GM11168 (cell line): ENCODE data around the gene SLC44A4.
"Not testable (repeated sequence)": the region's sequence is repeated elsewhere in the genome, so short reads cannot be mapped to it uniquely, and the experiment has no call there.

Experiments used
- in situ Hi-C: fragments of 300-500 bp; cut with MboI; formaldehyde crosslinking; loops from one replicate; pipeline ENCODE4 v1.12.0; 2022; ENCODE audit warnings: low sequenced_read_pairs; ENCODE audit not compliant: unreplicated experiment

SLC44A4 gene

GRCh38 chr6:31878726-31879125 lies at the start of gene SLC44A4:
SLC44A4 (minus strand) TSS chr6:31878997; CDS start chr6:31878980, 17 bp downstream.
- in situ Hi-C loops, result no loop called here

DNA sequence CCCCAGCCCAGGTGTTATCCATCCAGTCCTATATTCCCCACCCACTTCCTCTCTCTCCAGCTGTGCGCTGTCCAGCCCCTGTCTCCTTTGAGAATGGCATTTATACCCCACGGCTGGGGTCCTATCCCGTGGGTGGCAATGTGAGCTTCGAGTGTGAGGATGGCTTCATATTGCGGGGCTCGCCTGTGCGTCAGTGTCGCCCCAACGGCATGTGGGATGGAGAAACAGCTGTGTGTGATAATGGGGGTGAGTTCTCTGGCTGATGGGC lies 49.8 kb upstream of the SLC44A4 start:
- in situ Hi-C loops, result no loop called here

DNA sequence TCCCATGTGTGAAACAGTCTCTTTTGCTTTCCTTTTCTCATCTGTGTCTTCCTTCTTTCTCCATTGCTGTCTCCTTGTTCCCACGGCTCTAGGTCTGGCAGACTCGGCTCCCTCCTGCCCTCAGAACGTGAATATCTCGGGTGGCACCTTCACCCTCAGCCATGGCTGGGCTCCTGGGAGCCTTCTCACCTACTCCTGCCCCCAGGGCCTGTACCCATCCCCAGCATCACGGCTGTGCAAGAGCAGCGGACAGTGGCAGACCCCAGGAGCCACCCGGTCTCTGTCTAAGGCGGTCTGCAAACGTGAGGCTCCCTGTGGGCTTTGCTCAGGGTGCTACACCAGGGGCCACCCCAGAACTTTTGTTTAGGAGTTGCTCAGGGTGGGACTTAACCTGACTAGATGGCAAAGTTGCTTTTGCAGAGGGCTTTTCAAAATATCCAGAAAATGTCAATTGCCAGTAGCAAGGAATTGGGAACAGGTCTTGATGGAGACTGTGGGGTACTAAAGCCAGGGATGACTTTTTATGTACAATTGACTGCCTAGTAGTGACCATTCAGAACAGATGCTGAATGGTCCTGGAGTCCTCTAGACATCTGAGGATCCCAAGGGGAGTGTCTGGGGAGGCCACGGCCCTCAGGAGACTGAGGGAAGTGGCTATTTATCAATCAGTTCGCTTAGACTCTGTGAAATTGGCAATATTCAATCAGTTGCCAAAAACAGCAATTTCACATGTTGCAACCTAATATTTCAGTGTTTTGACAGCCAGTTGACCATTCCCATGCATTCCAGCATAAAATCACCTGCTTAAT lies 49.3 kb upstream of the SLC44A4 start:
- in situ Hi-C loops, result no loop called here

DNA sequence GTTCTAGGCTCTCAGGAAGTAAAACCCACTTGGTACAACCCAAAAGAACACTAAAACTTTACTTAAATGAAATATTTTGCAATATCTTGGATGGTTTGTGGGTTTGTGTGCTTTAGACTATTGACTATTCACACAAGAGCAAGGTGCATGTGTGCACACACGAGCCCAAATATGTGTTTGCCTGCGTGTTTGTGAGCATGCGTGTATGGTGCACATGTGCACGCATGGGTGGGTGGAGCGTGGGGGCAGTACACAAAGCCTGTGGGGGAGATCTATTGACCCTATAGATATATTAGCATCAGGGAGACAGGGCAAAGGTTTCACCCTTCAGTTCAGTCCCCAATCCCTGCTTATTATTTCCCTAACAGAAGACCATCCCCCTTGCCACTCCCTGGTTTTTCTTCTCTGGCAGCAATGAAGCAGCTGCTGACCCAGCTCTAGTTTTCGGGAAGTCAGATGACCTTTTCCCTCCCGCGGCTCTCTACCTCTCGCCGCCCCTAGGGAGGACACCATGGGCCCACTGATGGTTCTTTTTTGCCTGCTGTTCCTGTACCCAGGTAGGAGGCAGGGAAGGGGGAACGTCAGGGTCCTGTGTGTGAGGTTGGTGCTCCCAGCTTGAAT lies 48.6 kb upstream of the SLC44A4 start, which contains the start of gene C2:
Gene C2 (plus strand): TSS at position 476 of the 621 bp plus-strand sequence. CDS start 36 bp downstream, at position 512.
- in situ Hi-C loops, result no loop called here

- in situ Hi-C loops, result no loop called here
These were observed 44.1 kb upstream of the SLC44A4 start for GRCh38 chr6:31922942-31923341.

DNA sequence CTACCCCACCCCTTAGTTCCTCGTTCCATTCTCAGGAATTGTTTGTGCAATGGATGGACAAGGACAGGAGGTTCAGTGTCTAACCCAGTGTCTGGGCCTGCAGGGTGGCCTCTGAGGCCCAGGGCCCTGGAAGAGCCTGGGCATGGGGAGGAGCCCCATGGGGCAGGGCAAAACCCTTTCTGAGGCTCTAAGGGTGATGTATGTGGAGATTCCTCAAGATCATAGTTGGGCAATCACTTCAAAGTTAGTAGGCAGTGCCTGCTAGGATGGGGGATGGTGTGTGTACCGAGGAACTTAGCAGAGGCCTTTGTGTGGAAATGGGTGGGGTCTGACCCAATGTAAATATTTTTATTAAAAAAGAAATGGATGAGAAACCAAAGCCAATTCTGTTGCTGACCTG lies 42.0 kb upstream of the SLC44A4 start:
- in situ Hi-C loops, result no loop called here

DNA sequence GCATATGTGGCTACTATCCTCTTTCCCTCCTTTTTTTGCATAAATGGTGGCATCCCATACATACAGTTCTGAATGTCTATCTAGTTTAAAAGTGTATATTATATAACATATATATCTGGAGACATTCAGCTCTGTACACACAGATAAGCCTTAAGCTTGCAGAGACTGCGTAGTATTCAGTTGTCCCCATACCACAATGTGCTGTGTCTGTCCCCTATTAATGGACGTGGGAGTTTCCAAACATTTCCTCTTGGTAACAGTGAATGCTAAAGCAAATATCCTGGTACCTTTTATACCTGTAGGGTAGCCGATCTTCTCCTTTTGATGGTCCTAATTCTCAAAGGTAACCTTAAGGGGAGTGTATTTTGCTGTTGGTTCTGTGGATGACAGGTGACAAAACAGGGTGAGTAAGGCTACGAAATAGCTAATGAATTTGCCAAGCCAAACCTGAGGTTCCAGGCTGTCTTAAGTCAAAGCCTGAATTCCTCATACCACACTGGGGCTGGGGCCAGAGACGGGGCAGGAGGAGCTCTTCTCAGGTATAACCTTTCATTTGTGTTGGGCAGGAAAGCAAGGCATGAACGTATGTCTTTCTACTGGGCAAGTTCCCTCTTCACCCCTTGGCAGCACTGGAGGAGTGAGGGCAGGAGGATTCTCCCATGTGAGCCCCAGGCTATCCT lies 41.0 kb upstream of the SLC44A4 start:
- in situ Hi-C loops, result no loop called here

DNA sequence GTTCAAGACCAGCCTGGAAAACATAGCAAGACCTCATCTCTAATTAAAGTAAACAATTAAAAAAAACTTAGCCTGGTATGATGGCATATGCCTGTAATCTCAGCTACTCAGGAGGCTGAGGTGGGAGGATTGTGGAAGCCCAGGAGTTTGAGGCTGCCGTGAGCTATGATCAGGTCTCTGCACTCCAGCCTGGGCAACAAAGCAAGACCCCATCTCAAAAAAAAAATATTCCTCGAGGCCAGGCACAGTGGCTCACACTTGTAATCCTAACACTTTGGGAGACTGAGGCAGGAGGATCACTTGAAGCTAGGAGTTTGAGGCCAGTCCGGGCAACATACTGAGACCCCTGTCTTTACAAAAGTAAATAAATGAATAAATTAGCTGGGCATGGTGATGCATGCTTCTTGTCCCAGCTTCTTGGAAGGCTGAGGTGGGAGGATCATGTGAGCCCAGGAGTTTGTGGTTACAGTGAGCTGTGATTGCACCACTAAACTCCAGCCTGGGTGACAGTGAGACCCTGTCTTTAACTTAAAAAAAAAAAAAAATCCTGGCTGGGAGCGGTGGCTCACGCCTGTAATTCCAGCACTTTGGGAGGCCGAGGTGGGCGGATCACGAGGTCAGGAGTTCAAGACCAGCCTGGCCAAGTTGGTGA lies 39.4 kb upstream of the SLC44A4 start:
- in situ Hi-C loops, result no loop called here

GRCh38 chr6:31915756-31916155 lies 37.0 kb upstream of the SLC44A4 start:
- in situ Hi-C loops, result no loop called here

- in situ Hi-C loops, result no loop called here
These were observed 36.6 kb upstream of the SLC44A4 start for GRCh38 chr6:31915351-31915750.

DNA sequence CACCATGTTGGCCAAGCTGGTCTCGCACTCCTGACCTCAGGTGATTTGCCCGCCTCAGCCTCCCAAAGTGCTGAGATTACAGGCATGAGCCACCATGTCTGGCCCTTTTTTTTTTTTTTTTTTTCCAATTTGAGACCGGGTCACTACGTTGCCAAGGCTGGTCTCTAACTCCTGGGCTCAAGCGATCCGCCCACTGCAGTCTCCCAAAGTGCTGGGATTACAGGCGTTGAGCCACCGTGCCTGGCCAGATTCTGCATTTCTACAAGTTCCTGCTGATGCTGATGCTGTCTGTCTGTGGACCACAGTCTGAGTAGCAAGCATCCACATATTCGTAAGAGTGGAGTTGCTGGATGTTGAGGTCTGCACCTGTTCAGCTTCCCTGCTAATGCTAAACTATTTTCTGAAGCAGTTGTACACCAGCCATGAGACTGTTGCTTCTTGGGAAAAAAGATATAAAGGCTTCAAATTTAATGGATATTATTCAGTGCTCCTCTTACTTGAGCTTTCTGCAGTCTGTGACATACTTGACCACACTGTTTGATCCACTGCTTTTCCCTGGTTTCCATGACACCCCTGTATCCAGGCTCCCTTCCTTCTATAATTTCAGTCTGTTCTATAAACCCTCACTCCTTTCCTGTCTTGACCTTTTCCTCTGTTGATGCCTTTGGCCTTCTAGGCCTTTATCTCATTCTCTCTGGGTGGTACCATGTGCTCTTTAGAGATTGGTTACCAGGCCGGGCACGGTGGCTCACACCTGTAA lies 33.2 kb upstream of the SLC44A4 start:
- in situ Hi-C loops, result no loop called here

- in situ Hi-C loops, result not testable (repeated sequence)
These were observed 30.5 kb upstream of the SLC44A4 start for GRCh38 chr6:31909298-31909697.

DNA sequence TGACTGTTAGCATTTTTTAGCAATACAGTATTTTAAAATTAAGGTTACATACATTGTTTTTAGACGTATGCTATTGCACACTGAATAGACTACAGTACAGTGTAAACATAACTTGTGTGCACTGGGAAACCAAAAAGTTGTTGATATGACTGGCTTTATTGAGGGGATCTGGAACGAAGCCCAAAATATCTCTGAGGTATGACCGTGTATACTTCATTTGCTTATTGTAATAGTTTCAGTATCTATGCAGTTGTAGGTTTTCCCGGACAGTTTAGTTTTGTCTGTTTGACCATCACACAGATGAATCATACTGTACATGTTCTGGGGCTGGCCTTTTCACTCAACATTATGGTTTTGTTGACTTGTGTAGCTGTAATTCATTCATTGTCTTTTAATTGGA lies 30.0 kb upstream of the SLC44A4 start:
- in situ Hi-C loops, result no loop called here

GRCh38 chr6:31908255-31908654 lies 29.5 kb upstream of the SLC44A4 start:
- in situ Hi-C loops, result not testable (repeated sequence)

DNA sequence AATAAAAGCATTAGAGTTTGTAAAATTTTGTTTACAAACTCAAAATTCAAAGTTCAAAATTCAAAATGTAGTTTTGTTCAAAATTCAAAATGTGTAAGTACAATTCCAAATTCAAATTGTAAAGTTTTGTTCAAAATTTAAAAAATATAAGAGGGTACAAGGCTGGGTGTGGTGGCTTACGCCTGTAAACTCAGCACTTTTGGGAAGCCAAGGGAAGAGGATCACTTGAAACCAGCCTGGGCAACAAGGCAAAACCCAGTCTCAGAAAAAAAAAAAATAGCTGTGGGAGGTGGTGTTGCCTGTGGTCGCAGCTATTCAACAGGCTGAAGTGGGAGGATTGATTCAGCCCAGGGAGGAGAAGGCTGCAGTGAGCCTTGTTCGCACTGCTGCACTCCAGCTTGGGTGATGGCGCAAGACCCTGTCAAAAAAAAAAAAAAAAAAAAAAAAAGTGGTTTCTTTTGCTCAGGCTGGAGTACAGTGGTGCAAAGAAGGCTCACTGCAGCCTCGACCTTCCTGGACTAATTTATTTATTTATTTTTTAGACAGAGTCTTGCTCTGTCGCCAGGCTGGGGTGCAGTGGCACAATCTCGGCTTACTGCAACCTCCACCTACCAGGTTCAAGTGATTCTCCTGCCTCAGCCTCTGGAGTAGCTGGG lies 28.5 kb upstream of the SLC44A4 start:
- in situ Hi-C loops, result no loop called here

- in situ Hi-C loops, result not testable (repeated sequence)
These were observed 27.9 kb upstream of the SLC44A4 start for GRCh38 chr6:31906727-31907126.

- in situ Hi-C loops, result no loop called here
These were observed 27.3 kb upstream of the SLC44A4 start for GRCh38 chr6:31906122-31906521.

DNA sequence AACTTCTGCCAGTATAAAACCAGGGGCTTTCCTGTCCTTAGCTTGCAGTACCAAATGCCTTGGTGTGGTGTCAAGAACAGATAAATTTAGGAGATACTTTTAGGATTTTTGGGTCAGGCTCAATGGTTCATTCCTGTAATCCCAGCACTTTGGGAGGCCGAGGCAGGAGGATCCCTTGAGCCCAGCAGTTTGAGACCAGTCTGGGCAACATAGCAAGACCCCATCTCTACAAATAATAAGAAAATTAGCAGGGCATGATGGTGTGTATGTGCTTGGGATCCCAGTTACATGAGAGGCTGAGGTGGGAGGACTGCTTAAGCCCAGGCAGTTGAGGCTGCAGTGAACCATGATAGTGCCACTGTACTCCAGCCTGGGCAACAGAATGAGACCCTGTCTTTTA lies 26.2 kb upstream of the SLC44A4 start:
- in situ Hi-C loops, result no loop called here

GRCh38 chr6:31903957-31904356 lies 25.2 kb upstream of the SLC44A4 start:
- in situ Hi-C loops, result no loop called here
